ENCODE measurements around the gene KCNG1. TPM values are rescaled to one million over a fixed set of nuclear protein-coding genes. Genes with fewer than 3 reads are reported as not detected.

Gene KCNG1
- total and polyA plus RNA-seq, 2 experiments from 2014 or later = 60.1 to 72.0 TPM

GRCh38 chr20:51014797-51015722 lies 7.8 kb downstream of the KCNG1 start:
- DNase-seq (ENCODE audit: low read depth in 1 of 2, low spot score in 1 of 2) = peak; percentile 73 to 76
- Histone ChIP-seq H3K9me3 (ENCODE audit: low read depth) (no peaks in the 10 kb centered on the region), H3K4me1 (ENCODE audit: low read depth) (peaks cover 20% of the 10 kb centered on the region), H3K27ac (no peak overlapping the region), H3K4me3 (no peak overlapping the region), H3K36me3 (no peaks in the 10 kb centered on the region), H3K27me3 (no peaks in the 10 kb centered on the region)
- TF ChIP-seq CTCF (IDR thresholded peaks at IDR 0.05; ENCODE audit: low read depth, low read length) = peak; percentile 88

GRCh38 chr20:51013577-51014330 lies 9.2 kb downstream of the KCNG1 start:
- peaks cover 19% of the 10 kb centered on the region for H3K4me1 ChIP-seq (ENCODE audit: low read depth)
- no peak for DNase-seq (ENCODE audit: low read depth in 1 of 2, low spot score in 1 of 2)
- H3K27me3 ChIP-seq = no peaks in the 10 kb centered on the region
- no peaks in the 10 kb centered on the region for H3K36me3 ChIP-seq
- no peak for TF ChIP-seq CTCF (IDR thresholded peaks at IDR 0.05; ENCODE audit: low read depth, low read length)
- peak overlapping the region; percentile 7 for H3K27ac ChIP-seq
- H3K4me3 ChIP-seq = no peak overlapping the region
- no peaks in the 10 kb centered on the region for H3K9me3 ChIP-seq (ENCODE audit: low read depth)

- Histone ChIP-seq H3K27ac (no peak overlapping the region), H3K36me3 (no peaks in the 10 kb centered on the region), H3K4me1 (ENCODE audit: low read depth) (peaks cover 7% of the 10 kb centered on the region), H3K9me3 (ENCODE audit: low read depth) (no peaks in the 10 kb centered on the region), H3K4me3 (no peak overlapping the region), H3K27me3 (no peaks in the 10 kb centered on the region)
- DNase-seq (ENCODE audit: low read depth in 1 of 2, low spot score in 1 of 2) = no peak
- no peak for TF ChIP-seq CTCF (IDR thresholded peaks at IDR 0.05; ENCODE audit: low read depth, low read length)
These were observed 10.6 kb downstream of the KCNG1 start for GRCh38 chr20:51012357-51012756.

- Histone ChIP-seq H3K27me3 (no peaks in the 10 kb centered on the region), H3K9me3 (ENCODE audit: low read depth) (no peaks in the 10 kb centered on the region)
These were observed 11.4 kb downstream of the KCNG1 start for GRCh38 chr20:51011479-51011878.

GRCh38 chr20:51010932-51011331 lies 12.0 kb downstream of the KCNG1 start:
- no peaks in the 10 kb centered on the region for H3K27me3 ChIP-seq
- DNase-seq (ENCODE audit: low read depth in 1 of 2, low spot score in 1 of 2) = no peak
- TF ChIP-seq CTCF (IDR thresholded peaks at IDR 0.05; ENCODE audit: low read depth, low read length) = no peak
- H3K36me3 ChIP-seq = no peaks in the 10 kb centered on the region
- H3K4me3 ChIP-seq = no peak overlapping the region
- H3K4me1 ChIP-seq (ENCODE audit: low read depth) = peaks cover 7% of the 10 kb centered on the region
- H3K9me3 ChIP-seq (ENCODE audit: low read depth) = no peaks in the 10 kb centered on the region
- no peak overlapping the region for H3K27ac ChIP-seq

More at GRCh38 chr20:51011479-51011878, 11.4 kb downstream of the KCNG1 start:
- no peak for DNase-seq (ENCODE audit: low read depth in 1 of 2, low spot score in 1 of 2)
- H3K27ac ChIP-seq = no peak overlapping the region
- H3K36me3 ChIP-seq = no peaks in the 10 kb centered on the region
- no peak overlapping the region for H3K4me3 ChIP-seq
- no peak for TF ChIP-seq CTCF (IDR thresholded peaks at IDR 0.05; ENCODE audit: low read depth, low read length)
- peaks cover 7% of the 10 kb centered on the region for H3K4me1 ChIP-seq (ENCODE audit: low read depth)

Measured in cardiac muscle cell (in vitro differentiated cells and primary cell).